Astrocyte (in vitro differentiated cells and primary cell): Measurements from ENCODE around the gene LHPP. TPM values are rescaled to one million over a fixed set of nuclear protein-coding genes. Genes with fewer than 3 reads are reported as not detected.

ENCODE experiments used
- DNase-seq: peaks from one replicate; pipeline ENCODE4 v3.0.0-alpha.2; 2010; ENCODE audit warnings: low read depth
- FAIRE-seq: peaks from 2 replicates; lab custom pipeline; 2011; peaks lifted over from hg19 to GRCh38; lab: Jason Lieb, UNC
- H2AFZ ChIP-seq: 2 replicates; pipeline ENCODE4 v1.6.0; 2012; ENCODE audit warnings: low read depth, low read length, inconsistent platforms
- H3K27ac ChIP-seq: 2 replicates; pipeline ENCODE4 v1.5.1; 2011; ENCODE audit warnings: low read depth, low read length, inconsistent platforms
- H3K27me3 ChIP-seq: 2 replicates; pipeline ENCODE4 v1.6.0; 2011; ENCODE audit warnings: low read length, inconsistent platforms; ENCODE audit not compliant: insufficient read depth
- H3K36me3 ChIP-seq: 2 replicates; pipeline ENCODE4 v1.5.1; 2011; ENCODE audit warnings: low read length, inconsistent platforms; ENCODE audit not compliant: insufficient read depth
- H3K4me1 ChIP-seq: 2 replicates; pipeline ENCODE4 v1.5.1; 2011; ENCODE audit warnings: low read length, inconsistent platforms; ENCODE audit not compliant: insufficient read depth
- H3K4me2 ChIP-seq: 2 replicates; pipeline ENCODE4 v1.6.0; 2012; ENCODE audit warnings: low read length, inconsistent platforms
- H3K4me3 ChIP-seq: 2 replicates; pipeline ENCODE4 v1.5.1; 2011; ENCODE audit warnings: low read depth, mild to moderate bottlenecking, low read length, inconsistent platforms; ENCODE audit not compliant: insufficient read depth
- H3K79me2 ChIP-seq: 2 replicates; pipeline ENCODE4 v1.6.0; 2012; ENCODE audit warnings: mild to moderate bottlenecking, low read length, inconsistent platforms; ENCODE audit not compliant: insufficient read depth
- H3K9ac ChIP-seq: 2 replicates; pipeline ENCODE4 v1.6.0; 2012; ENCODE audit warnings: mild to moderate bottlenecking, low read length, inconsistent platforms
- H3K9me3 ChIP-seq: 2 replicates; pipeline ENCODE4 v1.5.1; 2012; ENCODE audit warnings: low read depth, mild to moderate bottlenecking, low read length, inconsistent platforms; ENCODE audit not compliant: insufficient read depth
- H4K20me1 ChIP-seq: 2 replicates; pipeline ENCODE4 v1.6.0; 2012; ENCODE audit warnings: low read length, inconsistent platforms; ENCODE audit not compliant: insufficient read depth
- H3K27ac Mint-ChIP-seq: one replicate; pipeline ENCODE4 v1.8.0; 2021; ENCODE audit warnings: mild to moderate bottlenecking, mixed read lengths; ENCODE audit not compliant: unreplicated experiment
- H3K27me3 Mint-ChIP-seq: one replicate; pipeline ENCODE4 v1.8.0; 2021; ENCODE audit warnings: low read depth, mixed read lengths; ENCODE audit not compliant: unreplicated experiment
- H3K36me3 Mint-ChIP-seq: one replicate; pipeline ENCODE4 v1.8.0; 2021; ENCODE audit warnings: low read depth, mixed read lengths; ENCODE audit not compliant: unreplicated experiment
- H3K4me1 Mint-ChIP-seq: one replicate; pipeline ENCODE4 v1.8.0; 2021; ENCODE audit warnings: low read depth, mixed read lengths; ENCODE audit not compliant: unreplicated experiment
- H3K4me3 Mint-ChIP-seq: one replicate; pipeline ENCODE4 v1.8.0; 2021; ENCODE audit warnings: mild to moderate bottlenecking, moderate library complexity, mixed read lengths; ENCODE audit not compliant: unreplicated experiment
- H3K9me3 Mint-ChIP-seq: one replicate; pipeline ENCODE4 v1.8.0; 2021; ENCODE audit warnings: mild to moderate bottlenecking, mixed read lengths; ENCODE audit not compliant: unreplicated experiment
- CTCF ChIP-seq: IDR thresholded peaks from 2 replicates; pipeline ENCODE4 v1.5.1; 2011; ENCODE audit warnings: low read depth, mild to moderate bottlenecking, inconsistent platforms, low read length, moderate library complexity; ENCODE audit not compliant: insufficient read depth
- EZH2 ChIP-seq: IDR thresholded peaks from 2 replicates; pipeline ENCODE4 v1.6.1; 2012; ENCODE audit warnings: mild to moderate bottlenecking, low read length, inconsistent platforms; ENCODE audit not compliant: insufficient read depth
- total RNA-seq: library from RNA; stranded (reverse); gene quantifications from 2 replicates; pipeline ENCODE4 v1.2.1, GENCODE V29; 2021

The LHPP gene
- total RNA-seq, 1 donor from 2014 or later: 6.9 TPM

- Histone ChIP-seq H3K9me3 (no peaks in the 10 kb centered on the region), H4K20me1 (no peaks in the 10 kb centered on the region), H3K4me2 (no peak overlapping the region), H3K4me3 (no peak overlapping the region), H3K79me2 (no peaks in the 10 kb centered on the region), H3K36me3 (no peaks in the 10 kb centered on the region), H3K9ac (no peak overlapping the region), H2AFZ (no peak overlapping the region), H3K27me3 (peaks cover 7% of the 10 kb centered on the region), H3K27ac (no peak overlapping the region), H3K4me1 (no peaks in the 10 kb centered on the region)
- peaks cover 12% of the 10 kb centered on the region for H3K4me1 Mint-ChIP-seq
- peaks cover 6% of the 10 kb centered on the region for H3K9me3 Mint-ChIP-seq
- H3K27me3 Mint-ChIP-seq: peaks cover 5% of the 10 kb centered on the region
- FAIRE-seq (no peak), DNase-seq (no peak)
- H3K36me3 Mint-ChIP-seq: no peaks in the 10 kb centered on the region
- H3K27ac Mint-ChIP-seq: no peak overlapping the region
- H3K4me3 Mint-ChIP-seq: no peak overlapping the region
- TF ChIP-seq CTCF: no peak
- no peak for TF ChIP-seq EZH2
These were observed 96.2 kb downstream of the LHPP start for GRCh38 chr10:124557648-124558338.

- Histone ChIP-seq H3K9ac (no peak overlapping the region), H4K20me1 (no peaks in the 10 kb centered on the region), H2AFZ (no peak overlapping the region), H3K4me3 (no peak overlapping the region), H3K4me1 (no peaks in the 10 kb centered on the region), H3K27me3 (peaks cover 7% of the 10 kb centered on the region), H3K4me2 (no peak overlapping the region), H3K79me2 (no peaks in the 10 kb centered on the region), H3K9me3 (no peaks in the 10 kb centered on the region), H3K27ac (no peak overlapping the region), H3K36me3 (no peaks in the 10 kb centered on the region)
- no peak overlapping the region for H3K4me3 Mint-ChIP-seq
- H3K27me3 Mint-ChIP-seq: peaks cover 5% of the 10 kb centered on the region
- H3K4me1 Mint-ChIP-seq: peaks cover 12% of the 10 kb centered on the region
- H3K27ac Mint-ChIP-seq: no peak overlapping the region
- peaks cover 6% of the 10 kb centered on the region for H3K9me3 Mint-ChIP-seq
- FAIRE-seq (no peak), DNase-seq (no peak)
- TF ChIP-seq CTCF: no peak
- TF ChIP-seq EZH2: no peak
- H3K36me3 Mint-ChIP-seq: no peaks in the 10 kb centered on the region
These were observed 97.0 kb downstream of the LHPP start for GRCh38 chr10:124558339-124559321.
